ENCODE measurements around the gene IFNAR2.
A peak's percentile ranks its signal among the peaks of the same experiment; 100 is the strongest.
"Not testable (repeated sequence)": the region's sequence is repeated elsewhere in the genome, so short reads cannot be mapped to it uniquely, and the experiment has no call there.

IFNAR2 gene

DNA sequence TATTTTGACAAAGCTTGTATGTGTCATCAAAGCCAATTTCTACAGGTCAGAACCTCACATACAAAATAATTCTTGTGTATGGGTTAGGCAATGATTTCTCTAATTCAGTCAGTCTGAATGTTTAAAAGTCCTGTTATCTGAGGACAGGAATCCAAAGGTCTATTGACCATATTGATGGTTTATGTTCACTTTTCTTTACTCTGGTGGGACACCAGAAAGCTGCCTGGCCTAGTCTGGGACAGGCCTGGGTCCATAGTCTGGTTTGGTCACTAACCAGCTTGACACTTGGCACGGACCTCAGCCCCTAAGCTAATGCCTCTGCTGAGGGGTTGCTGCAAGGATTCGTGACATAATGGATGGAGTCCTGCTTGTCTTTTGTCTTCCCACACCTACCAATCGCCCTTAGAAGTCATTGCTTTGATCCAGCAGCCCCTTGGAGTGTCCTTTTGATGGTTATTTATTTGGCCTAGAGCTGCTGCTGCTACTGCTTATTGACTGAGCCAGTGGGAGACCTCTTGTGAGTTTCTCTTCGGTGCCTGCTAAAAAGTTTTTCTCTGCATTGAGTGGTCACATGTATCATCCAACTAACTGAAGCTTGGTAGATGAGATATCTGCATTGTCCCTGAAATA lies 15.7 kb downstream of the IFNAR2 start:
- DNase-seq: no peak

DNA sequence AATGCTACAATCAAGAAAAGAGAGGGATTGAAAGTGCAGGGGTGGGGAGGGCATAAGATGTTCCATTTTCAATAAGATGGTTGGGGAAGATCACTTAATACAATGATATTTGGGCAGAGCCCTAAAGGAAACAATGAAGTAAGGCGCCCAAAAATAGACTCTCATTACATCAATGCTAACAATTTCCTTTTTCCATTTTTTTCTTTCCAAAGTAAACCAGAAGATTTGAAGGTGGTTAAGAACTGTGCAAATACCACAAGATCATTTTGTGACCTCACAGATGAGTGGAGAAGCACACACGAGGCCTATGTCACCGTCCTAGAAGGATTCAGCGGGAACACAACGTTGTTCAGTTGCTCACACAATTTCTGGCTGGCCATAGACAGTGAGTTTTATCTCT lies 16.8 kb downstream of the IFNAR2 start:
- no peak for DNase-seq

DNA sequence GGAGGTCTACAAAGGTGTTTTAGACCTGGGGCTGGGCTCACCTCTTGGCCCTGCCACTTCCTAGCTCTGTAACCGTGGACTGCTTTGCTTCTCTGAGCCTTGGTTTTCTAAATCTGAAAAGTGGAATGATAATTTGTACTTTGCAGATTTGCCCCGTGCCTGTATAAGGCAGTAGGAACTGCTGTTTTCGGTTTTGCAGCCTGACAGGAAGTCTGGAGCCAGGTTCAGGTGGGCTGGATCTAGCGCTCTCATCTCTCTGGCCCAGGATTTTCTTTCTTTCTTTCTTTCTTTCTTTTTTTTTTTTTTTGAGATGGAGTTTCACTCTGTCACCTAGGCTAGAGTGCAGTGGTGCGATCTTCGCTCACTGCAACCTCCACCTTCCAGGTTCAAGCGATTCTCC lies 17.2 kb downstream of the IFNAR2 start:
- no peak for DNase-seq

DNA sequence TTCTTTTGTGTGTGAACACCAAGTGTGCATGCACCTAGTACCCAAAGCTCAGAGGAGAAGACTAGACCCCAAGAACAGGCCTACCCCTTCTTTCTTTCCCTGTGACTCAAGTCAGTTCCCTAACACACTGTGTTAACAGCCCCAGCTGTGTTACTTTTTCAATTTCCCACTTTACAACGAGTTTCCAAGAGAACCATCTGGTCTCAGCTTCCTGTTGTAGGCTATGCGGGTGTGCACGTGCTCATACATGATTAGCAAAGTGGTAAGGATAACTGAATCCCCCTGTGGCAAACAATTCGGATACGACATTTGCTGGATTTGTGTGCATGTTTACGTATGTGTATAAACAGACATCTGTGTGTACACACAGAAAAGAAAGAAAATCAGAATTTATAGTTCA lies 17.9 kb downstream of the IFNAR2 start:
- no peak for DNase-seq

DNA sequence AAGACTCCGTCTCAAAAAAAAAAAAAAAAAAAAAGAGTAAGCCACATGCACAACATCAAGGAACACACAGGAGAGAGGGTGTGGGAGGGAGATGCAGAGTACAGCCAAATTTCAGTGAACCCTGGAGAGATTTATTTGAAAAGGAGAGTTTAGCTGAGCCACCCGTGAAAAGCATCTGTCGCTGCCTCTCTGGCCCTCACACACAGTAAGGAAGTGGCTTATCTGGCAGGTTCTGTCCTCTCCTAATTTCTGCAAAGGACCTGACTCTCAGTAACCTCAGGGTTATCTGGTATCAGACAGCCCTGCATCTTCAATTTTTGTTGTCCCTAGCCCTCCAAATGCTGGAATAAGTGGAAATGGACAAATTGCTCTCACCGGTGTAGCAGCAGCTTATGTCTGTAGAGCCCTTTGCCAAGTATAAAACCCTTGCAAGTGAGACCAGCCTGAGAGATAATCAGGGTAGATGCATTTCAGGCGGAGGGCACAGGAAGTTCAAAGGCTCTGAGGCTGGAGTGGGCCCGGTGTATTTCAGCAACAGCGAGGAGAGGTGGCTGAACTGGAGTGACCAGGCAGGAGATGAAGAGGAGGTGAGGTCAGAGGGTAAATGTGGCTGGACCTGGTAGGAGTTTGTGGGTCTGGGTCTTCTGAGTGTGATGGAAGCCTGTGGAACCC lies 19.7 kb downstream of the IFNAR2 start:
- no peak for DNase-seq

DNA sequence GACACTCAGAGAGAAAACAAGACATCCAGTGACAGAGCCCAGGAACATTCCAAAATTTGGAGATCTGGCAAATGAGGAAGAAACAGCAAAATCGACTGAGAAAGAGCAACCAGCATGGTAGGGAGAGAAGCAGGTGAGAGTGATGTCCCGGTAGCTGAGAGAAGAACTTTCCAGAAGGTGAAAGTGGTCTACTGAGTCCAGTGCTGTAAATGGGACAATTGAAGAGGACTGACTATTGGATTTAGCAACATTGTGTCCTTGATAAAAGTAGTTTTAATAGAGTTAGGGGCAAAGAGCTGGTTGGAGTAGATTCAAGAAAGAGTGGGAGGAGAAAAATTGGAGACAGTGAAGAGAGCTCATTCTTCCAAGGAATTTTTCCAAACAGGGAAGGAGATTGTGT lies 21.4 kb downstream of the IFNAR2 start:
- no peak for DNase-seq

DNA sequence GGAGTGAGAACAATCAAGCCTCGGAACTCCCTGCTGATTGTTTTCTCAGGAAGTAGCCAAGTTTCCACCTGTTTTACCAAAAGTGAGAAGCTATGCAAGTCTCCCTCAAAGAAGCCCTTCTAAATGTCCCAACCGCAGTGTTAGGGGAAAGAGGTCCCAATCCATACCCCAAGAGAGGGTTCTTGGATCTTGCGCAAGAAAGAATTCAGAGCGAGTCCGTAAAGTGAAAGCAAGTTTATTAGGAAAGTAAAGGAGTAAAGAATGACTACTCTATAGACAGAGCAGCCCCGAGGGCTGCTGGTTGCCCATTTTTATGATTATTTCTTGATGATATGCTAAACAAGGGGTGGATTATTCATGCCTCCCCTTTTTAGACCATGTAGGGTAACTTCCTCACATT lies 23.6 kb downstream of the IFNAR2 start:
- DNase-seq: not testable (repeated sequence)

DNA sequence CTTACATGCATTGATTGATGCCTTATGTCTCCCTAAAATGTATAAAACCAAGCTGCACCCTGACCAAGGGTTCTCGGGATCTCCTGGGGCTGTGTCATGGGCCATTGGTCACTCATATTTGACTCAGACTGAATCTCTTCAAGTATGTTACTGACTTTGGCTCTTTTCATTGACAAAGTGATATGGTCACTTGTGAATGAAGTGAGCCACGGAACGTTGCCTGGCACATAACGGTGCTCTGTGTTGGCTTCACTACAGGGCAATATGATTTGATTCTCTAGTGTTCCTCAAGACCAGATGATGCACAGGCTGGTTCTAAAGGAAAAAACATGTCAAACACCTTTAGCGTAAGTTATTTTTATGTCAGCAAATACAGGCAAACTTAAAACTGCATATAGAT lies 25.0 kb downstream of the IFNAR2 start:
- DNase-seq: no peak

DNA sequence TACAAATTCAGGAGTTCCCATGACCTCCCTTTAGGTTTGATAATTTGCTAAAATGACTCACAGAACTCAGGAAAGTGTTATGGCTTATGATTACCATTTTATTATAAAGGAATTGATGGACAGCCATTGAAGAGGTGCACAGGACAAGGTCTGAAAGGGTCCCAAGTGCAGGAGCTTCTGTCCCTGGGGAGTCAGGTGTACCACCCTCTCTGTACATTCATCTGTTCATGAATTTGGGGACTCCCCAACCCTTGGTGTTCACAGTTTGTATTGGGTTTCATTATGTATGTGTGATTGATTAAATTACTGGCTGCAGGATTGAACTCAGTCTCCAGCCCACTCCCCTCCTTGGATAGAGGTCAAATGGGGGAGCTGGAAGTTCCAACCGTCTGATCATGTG lies 25.7 kb downstream of the IFNAR2 start:
- no peak for DNase-seq

DNA sequence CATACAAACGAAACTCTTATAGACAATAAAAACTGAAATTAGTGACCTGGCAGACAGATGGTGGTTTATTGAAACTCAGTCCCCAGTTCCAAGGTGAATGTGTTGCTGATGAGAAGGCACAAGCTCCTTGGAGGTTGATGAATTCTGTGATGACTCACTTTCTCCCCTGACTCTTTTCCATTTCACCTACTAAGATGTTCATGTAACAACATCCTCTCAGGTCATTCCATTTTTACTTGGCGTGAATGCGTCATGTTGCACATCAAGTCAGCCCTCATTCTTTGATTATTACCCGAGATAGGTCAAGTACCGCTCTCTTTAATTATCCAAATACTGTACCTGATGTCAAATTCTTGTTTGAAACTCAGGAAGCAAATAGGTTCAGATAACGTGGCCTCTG lies 26.3 kb downstream of the IFNAR2 start:
- DNase-seq: no peak

DNA sequence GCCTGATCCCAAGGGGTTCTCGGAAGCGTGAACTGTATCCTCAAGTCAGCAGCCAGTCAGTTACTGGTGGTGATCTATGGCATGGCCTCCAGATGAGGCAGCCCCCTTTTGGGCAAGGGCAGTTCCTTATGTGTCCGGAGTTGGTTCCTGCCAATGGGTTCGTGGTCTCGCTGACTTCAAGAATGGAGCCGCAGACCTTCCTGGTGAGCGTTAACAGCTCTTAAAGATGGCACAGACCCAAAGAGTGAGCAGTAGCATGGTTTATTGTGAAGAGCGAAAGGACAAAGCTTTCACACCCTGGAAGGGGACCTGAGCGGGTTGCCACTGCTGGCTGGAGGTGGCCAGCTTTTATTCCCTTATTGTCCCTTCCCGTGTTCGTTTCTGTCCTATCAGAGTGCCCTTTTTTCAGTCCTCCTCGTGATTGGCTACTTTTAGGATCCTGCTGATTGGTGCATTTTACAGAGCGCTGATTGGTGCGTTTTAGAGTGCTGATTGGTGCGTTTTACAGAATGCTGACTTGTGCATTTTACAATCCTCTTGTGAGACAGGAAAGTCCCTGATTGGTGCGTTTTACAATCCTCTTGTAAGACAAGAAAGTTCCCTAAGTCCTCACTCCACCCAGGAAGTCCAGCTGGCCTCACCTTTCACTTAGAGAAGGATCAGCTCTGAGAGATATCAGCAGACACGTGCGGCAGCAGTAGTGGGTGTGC lies 27.5 kb downstream of the IFNAR2 start:
- DNase-seq: no peak

DNA sequence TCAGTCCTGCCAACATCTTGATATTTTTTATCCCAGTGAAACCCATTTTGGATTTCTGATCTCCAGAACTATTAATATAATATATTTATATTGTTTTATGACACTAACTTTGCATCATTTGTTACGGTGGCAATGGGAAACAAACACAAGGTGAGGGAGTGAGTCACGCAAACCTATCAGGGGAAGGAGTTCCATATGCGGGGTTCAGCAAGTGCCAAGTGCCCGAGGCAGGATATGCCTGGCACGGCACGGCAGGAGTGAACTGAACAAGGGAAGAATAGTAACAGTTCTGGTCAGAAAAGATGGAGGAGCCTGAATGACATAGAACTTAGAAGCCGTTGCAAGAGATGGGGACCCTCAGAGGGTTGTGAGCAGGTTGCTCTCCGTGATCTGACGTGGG lies 28.7 kb downstream of the IFNAR2 start:
- no peak for DNase-seq

DNA sequence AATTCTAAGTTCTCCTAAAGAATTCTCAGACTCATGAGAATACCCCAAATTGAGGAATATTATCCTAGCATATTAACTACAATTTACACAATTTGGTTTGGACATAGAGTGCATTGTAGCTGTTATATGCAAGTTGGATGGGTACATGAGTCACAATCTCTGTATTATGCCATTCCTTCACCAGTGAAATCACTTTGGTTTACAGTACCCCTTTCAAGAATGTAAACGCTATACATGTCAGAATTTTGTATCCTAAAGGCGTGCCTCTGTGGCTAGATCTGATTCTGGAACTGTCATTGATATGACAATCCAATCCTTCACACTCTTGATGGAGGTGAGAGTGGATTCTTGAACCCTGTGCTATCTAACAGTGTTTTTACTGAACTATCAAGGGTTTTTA lies 29.7 kb downstream of the IFNAR2 start:
- DNase-seq: no peak

DNA sequence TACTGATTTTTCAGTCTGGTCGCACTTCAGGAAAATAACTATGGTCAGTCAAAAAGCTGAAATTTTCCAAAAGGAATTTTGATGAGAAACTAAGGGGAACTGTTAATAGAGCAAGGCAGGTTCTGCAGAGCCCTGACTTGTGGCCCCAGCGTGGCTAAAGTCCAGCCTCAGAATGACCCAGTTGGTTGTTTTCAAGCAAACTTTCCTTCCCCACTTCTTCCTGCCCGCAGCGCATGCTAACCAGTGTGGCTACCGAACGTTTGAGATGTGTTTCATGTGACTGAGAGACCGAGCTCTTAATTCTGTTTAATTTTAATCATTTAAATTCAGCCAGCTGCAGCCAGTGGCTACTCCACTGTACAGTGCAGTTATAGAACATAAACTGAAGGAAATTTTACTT lies 30.3 kb downstream of the IFNAR2 start:
- no peak for DNase-seq

DNA sequence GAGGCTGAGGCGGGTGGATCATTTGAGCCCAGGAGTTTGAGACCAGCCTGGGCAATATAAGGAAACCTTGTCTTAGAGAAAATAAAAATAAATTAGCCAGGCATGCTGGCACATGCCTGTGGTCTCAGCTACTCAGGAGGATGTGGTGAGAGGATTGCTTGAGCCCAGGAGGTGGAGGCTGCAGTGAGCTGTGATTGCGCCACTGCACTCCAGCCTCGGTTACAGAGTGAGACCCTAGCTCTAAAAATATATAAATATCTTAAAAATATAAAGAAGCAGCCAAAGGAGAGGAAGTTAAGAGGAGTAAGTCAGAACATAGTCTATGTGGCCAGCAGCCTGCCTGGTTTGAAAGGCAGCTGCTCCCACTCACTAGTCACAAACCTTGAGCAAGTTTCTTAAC lies 31.9 kb downstream of the IFNAR2 start:
- no peak for DNase-seq

DNA sequence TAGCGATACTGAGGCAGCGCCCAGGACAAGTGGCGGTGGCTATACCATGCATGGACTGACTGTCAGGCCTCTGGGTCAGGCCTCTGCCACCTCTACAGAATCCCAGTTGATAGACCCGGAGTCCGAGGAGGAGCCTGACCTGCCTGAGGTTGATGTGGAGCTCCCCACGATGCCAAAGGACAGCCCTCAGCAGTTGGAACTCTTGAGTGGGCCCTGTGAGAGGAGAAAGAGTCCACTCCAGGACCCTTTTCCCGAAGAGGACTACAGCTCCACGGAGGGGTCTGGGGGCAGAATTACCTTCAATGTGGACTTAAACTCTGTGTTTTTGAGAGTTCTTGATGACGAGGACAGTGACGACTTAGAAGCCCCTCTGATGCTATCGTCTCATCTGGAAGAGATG lies 33.2 kb downstream of the IFNAR2 start:
- no peak for DNase-seq

DNA sequence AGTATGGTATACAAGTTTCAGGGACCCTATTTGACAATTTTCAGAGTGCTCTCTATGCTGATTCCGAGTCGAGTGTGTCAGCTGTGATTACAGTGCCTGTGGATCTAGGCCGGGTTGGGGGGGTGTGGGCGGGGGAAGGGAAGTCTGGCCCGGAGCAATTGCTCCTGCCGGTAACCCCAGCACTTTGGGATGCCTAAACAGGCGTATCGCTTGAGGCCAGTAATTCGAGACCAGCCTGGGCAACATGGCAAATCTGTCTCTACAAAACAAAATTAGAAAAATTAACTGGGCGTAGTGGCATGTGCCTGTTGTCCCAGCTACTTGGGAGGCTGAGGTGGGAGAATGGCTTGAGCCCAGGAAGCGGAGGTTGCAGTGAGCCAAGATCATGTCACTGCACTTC lies 34.8 kb downstream of the IFNAR2 start:
- DNase-seq: no peak

DNA sequence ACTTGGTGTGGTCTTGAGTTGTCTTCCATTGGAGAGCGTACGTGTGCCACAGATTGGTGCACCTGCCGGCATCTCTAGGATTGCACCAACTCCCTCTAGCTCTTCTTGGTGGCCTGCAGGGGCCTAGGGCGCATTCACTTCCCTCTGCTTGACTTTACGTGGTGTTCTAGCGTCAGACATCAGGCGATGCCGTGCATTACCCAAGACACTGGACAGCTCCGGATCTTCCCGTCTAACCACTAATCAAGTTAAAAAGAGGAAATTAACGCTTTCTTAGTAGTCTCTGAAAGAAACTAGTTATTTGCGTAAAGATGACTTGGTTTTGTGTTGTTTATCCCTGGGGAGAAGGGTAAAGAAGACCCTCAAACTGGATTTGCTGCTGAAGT lies 35.9 kb downstream of the IFNAR2 start:
- DNase-seq: no peak

DNA sequence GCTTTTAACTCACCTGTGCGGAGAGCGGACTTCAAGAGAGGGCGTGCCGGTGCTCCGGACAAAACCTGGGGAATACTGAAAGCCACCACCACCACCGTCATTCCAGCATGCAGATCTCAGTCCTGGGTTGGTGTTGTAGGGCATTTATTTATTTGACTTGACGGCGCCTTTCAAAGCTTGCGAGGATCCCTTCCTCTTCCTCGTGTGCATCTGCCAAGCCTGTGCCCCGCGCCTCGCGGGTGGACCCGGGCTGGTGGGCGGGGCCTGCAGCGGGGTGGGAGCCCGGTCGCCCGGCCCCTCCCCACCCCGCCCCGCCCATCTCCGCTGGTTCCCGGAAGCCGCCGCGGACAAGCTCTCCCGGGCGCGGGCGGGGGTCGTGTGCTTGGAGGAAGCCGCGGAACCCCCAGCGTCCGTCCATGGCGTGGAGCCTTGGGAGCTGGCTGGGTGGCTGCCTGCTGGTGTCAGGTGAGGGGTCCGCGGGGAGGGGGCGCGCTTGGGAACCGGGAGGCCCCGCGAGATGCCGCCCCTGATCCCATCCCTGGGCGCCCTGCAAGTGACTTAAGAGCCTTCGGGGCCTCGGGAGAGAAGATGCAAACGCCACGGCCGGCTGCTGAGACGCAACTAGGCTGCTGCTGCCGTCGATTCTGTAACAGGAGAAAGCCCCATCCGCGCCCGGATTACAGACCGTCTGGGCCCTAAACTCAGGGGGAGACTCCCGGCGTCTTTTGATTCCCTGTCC lies 36.5 kb downstream of the IFNAR2 start, which contains the start of gene IL10RB:
TSS of gene IL10RB (plus strand) at position 318 of the 739 bp plus-strand sequence. CDS start at position 417, 99 bp downstream.
- peak; percentile 16 for DNase-seq

DNA sequence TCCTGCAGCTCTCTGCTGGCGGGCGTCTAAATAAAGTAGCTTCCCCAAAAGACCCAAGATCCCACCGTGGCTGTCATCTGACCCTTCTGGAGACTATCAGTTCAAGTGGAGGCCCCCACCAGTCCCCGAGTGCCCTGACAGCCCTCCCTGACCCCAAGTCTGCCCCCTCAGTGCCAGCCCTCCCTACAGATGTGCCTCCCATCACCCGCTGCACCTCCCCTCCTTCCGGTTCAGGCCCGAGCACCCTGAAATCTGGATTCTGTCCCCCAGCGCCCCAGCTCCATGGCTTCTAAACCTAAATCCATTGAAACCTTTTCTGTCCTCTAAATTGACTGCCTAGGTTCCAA lies 37.0 kb downstream of the IFNAR2 start:
- DNase-seq: no peak

DNA sequence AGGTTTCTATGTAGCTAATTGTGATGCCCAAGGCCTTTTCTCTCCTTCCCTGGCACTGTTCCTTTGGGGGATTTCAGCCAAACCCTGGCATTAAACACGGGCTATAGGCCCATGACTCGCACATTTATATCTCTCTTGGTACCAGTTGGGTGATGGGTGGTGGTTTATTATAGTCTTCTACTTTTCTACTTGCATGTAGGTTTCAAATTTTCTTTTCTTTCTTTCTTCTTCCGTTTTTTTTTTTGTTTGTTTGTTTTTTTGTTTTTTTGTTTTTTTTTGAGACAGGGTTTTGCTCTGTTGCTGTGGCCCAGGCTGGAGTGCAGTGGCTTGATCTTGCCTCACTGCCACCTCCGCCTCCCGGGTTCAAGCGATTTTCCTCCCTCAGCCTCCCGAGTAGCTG lies 37.5 kb downstream of the IFNAR2 start:
- DNase-seq: no peak

DNA sequence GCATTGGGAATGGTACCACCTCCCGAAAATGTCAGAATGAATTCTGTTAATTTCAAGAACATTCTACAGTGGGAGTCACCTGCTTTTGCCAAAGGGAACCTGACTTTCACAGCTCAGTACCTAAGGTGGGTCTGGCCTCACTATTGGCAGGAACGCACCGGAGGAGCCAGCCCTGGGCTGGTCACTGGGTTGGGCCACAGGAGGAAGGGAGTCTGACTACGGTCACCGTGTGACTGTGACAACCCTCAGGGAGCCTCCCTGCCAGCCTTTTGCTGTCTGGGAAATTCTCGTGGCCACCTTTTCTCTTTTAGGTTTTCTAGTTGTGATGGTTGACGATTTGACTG lies 38.6 kb downstream of the IFNAR2 start:
- DNase-seq: no peak

DNA sequence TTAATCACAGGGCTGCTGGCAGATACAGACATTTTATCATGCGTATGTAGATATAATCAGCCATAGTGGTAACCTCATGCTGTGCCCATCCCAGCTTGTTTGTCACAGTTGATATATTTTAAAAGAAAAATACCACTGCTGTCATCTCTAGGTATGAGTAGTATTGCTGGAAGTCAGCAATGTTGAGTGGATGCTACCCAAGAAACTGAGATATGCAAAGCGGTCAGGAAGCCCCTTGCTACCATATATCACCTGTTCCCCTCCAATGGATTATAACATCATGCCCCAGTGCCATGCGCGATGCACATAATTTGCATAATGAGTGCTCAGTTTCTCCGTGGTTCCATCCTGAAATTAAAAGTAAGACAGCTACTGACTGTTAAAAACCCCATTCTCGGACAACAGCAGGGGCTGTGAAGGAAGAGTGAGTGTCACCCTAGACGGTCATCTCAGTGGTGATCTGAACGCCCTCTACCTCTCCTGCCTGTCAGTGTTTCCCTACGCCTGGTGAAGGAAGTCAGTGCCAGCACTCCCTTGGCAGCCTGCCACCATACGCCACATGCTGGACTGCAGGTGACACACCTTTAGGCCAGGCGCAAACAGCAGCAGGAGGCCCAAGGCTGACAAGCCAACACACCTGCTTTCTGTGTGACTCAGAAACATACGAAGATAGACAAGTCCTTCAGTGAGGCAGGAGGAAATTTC lies 39.2 kb downstream of the IFNAR2 start:
- DNase-seq: no peak

Measured in DMS 273 treated with DMSO at 0.1 percent for 48 hours (cell line).